BJ (cell line): ENCODE measurements around the gene COL16A1. TPM values are rescaled to one million over a fixed set of nuclear protein-coding genes. Genes with fewer than 3 reads are reported as not detected.

Experiments
- CTCF ChIA-PET: fragments of 350-600 bp; formaldehyde crosslinking; extraction: SDS; loops from one replicate; lab custom pipeline; 2021; ENCODE audit warnings: antibody characterized with exemption, inconsistent platforms; lab: Yijun Ruan, JAX
- POLR2A ChIA-PET: fragments of 300-600 bp; sonication (Branson Sonifier 250); formaldehyde crosslinking; extraction: SDS; loops from one replicate; lab custom pipeline; 2021; ENCODE audit warnings: antibody characterized with exemption; lab: Charles Lee
- DNase-seq: peaks from one replicate; pipeline ENCODE4 v3.0.0-alpha.2; 2011; ENCODE audit warnings: low read depth
- H3K27me3 ChIP-seq: 2 replicates; pipeline ENCODE4 v1.6.0; 2011; ENCODE audit warnings: low read length; ENCODE audit not compliant: control insufficient read depth, insufficient read depth
- H3K36me3 ChIP-seq: 2 replicates; pipeline ENCODE4 v1.5.1; 2011; ENCODE audit warnings: low read length; ENCODE audit not compliant: control insufficient read depth, insufficient read depth
- H3K4me3 ChIP-seq: 2 replicates; pipeline ENCODE4 v1.5.1; 2011; ENCODE audit warnings: low read depth, mild to moderate bottlenecking, control low read depth, low read length
- CTCF ChIP-seq: IDR thresholded peaks from 2 replicates; pipeline ENCODE4 v1.5.1; 2011; ENCODE audit warnings: low read depth, mild to moderate bottlenecking, control low read depth, inconsistent platforms, low read length, moderate library complexity; ENCODE audit not compliant: insufficient read depth
- polyA plus RNA-seq: library from polyadenylated mRNA; depleted of rRNA; stranded (reverse); fragments of >200 nt; gene quantifications from 2 replicates; pipeline ENCODE4 v1.2.3, GENCODE V29; 2011

COL16A1 gene
- polyA plus RNA-seq, 1 experiment, result 123 TPM

DNA sequence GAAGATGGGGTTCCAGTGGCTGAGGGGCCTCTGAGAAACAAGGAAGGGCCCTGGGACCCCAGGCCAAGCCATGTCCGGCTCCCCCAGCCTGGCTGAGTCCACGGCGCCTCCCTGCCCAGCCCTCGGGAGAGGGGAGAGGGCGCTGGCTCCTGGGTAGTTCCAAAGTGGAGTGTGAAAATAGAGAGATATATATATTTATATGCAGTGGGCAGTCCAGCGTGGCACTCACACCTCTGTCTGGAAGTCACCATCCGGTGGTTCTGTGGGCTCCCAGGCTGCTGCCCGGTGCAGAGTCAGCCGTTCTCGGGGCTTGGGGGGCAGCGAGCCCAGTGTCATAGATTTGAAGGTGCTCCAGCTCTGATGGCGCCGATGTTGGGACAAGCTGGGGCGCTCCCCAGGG, 23.4 kb upstream of the COL16A1 start:
- no peak overlapping the region for H3K4me3 ChIP-seq
- no peak for TF ChIP-seq CTCF
- POLR2A ChIA-PET, result no interaction called here
- no peak for DNase-seq
- CTCF ChIA-PET, result interaction anchor here (2.3 to 3.4 kb wide), 2 partner anchors 11 to 18 kb away, joined by 9 to 29 read pairs; no protein-coding TSS in a partner anchor
- peaks cover 1% of the 10 kb centered on the region; the same call in 1 of the 2 replicates for H3K27me3 ChIP-seq
- H3K36me3 ChIP-seq, result peaks cover 3% of the 10 kb centered on the region

GRCh38 chr1:31726715-31727114, 22.9 kb upstream of the COL16A1 start:
- TF ChIP-seq CTCF, result no peak
- Histone ChIP-seq H3K27me3 (peaks cover 2% of the 10 kb centered on the region; the same call in 1 of the 2 replicates), H3K4me3 (no peak overlapping the region), H3K36me3 (peaks cover 2% of the 10 kb centered on the region)
- ChIA-PET POLR2A (no interaction called here), CTCF (interaction anchor here (2.3 to 3.4 kb wide), 2 partner anchors 11 to 19 kb away, joined by 9 to 29 read pairs; no protein-coding TSS in a partner anchor)
- no peak for DNase-seq

- no peak for TF ChIP-seq CTCF
- CTCF ChIA-PET, result interaction anchor here (1.1 to 3.4 kb wide), 5 partner anchors 10 to 63 kb away, joined by 3 to 29 read pairs (median 4); no protein-coding TSS in a partner anchor
- H3K4me3 ChIP-seq, result no peak overlapping the region
- DNase-seq, result no peak
- peaks cover 3% of the 10 kb centered on the region; the same call in 1 of the 2 replicates for H3K27me3 ChIP-seq
- POLR2A ChIA-PET, result interaction anchor here (0.6 kb wide), 1 partner anchor 21 kb away, joined by 3 read pairs; no protein-coding TSS in a partner anchor
- H3K36me3 ChIP-seq, result peaks cover 2% of the 10 kb centered on the region
Measured at GRCh38 chr1:31725777-31726535, 22.1 kb upstream of the COL16A1 start.

DNA sequence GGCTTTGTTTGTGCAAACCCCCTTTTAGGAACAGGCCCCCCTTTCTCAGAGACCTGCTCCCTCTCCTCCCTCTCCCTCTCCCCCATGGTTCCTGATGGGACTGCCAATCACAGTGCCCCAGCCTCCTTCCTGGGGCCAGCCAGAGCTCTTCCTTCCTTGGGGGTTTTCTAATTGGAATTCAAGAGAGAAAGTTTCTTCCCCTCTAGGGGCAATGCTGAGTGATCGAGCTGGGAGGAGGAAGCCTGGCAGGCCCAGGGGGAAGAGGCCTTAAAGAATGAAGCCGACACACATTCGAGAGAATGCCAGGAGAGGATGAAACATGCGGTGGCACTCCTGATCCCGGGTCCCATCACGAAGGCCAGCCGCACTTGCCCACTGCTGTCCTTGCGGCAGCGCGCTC, 21.3 kb upstream of the COL16A1 start:
- TF ChIP-seq CTCF, result no peak
- ChIA-PET POLR2A (no interaction called here), CTCF (interaction anchor here (1.1 to 3.4 kb wide), 5 partner anchors 9 to 64 kb away, joined by 3 to 29 read pairs (median 4); no protein-coding TSS in a partner anchor)
- DNase-seq, result no peak
- no peak overlapping the region for H3K4me3 ChIP-seq
- peaks cover 3% of the 10 kb centered on the region; the same call in 1 of the 2 replicates for H3K27me3 ChIP-seq
- H3K36me3 ChIP-seq, result peaks cover 2% of the 10 kb centered on the region

DNA sequence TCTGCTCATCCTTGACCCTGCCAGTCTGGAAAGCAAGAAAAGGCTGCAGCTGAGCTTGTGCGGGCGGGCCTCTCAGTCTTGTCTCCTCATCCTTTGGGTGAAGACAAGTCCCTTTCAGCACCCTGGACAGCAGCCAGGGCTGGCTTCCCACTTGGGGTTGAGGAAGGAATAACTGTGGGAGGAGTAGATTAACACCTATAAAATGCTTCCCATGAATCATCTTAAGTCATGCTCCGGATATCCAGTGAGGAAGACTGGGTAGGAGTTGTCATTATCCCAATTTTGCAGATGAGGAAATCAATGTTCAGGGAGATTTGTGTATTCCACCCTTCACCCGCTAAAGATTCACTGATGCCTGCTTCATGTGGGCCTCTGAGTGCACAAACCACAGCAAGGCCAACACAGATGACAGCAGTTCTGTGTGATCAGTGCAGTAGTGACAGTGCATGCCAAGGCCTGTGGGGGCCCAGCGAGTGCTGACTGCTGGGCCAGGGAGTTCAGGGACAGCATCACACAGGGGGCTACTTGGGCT, 20.1 kb upstream of the COL16A1 start:
- ChIA-PET POLR2A (no interaction called here), CTCF (interaction anchor here (3.4 kb wide), 1 partner anchor 8 kb away, joined by 29 read pairs; no protein-coding TSS in a partner anchor)
- Histone ChIP-seq H3K27me3 (peaks cover 6% of the 10 kb centered on the region), H3K4me3 (no peak overlapping the region), H3K36me3 (peaks cover 2% of the 10 kb centered on the region)
- no peak for TF ChIP-seq CTCF
- no peak for DNase-seq
